PC-3 (cell line): ENCODE data around the gene TNS3.

ENCODE experiments used
- EZH2 ChIP-seq: fragments of 300-600 bp; sonication (generic); IDR thresholded peaks from one replicate; pipeline ENCODE4 v1.6.1; 2017; ENCODE audit warnings: antibody characterized with exemption, mild to moderate bottlenecking, low read length; ENCODE audit not compliant: unreplicated experiment
- EZH2phosphoT487 ChIP-seq: fragments of 300-600 bp; sonication (generic); IDR thresholded peaks from 2 replicates; pipeline ENCODE4 v1.6.1; 2018; ENCODE audit warnings: mild to moderate bottlenecking, antibody characterized with exemption, low read length, borderline replicate concordance
- TF ChIP-seq, protein P1 (sequence below): fragments of 300-600 bp; sonication (generic); conservative IDR thresholded peaks from 2 replicates; pipeline ENCODE4 v1.5.1; 2017; ENCODE audit warnings: antibody characterized with exemption, low read depth, mild to moderate bottlenecking, low read length

- TF ChIP-seq, protein P1, sequence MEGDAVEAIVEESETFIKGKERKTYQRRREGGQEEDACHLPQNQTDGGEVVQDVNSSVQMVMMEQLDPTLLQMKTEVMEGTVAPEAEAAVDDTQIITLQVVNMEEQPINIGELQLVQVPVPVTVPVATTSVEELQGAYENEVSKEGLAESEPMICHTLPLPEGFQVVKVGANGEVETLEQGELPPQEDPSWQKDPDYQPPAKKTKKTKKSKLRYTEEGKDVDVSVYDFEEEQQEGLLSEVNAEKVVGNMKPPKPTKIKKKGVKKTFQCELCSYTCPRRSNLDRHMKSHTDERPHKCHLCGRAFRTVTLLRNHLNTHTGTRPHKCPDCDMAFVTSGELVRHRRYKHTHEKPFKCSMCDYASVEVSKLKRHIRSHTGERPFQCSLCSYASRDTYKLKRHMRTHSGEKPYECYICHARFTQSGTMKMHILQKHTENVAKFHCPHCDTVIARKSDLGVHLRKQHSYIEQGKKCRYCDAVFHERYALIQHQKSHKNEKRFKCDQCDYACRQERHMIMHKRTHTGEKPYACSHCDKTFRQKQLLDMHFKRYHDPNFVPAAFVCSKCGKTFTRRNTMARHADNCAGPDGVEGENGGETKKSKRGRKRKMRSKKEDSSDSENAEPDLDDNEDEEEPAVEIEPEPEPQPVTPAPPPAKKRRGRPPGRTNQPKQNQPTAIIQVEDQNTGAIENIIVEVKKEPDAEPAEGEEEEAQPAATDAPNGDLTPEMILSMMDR = no peak
- TF ChIP-seq EZH2 (no peak), EZH2phosphoT487 (no peak)
These were observed 221.5 kb downstream of the TNS3 start for GRCh38 chr7:47360301-47360900.
